Measurements from ENCODE around the gene WSB1. TPM values are rescaled to one million over a fixed set of nuclear protein-coding genes. Genes with fewer than 3 reads are reported as not detected.

Gene WSB1
- total and polyA plus RNA-seq, 2 experiments from 2014 or later, result 101 to 108 TPM

DNA sequence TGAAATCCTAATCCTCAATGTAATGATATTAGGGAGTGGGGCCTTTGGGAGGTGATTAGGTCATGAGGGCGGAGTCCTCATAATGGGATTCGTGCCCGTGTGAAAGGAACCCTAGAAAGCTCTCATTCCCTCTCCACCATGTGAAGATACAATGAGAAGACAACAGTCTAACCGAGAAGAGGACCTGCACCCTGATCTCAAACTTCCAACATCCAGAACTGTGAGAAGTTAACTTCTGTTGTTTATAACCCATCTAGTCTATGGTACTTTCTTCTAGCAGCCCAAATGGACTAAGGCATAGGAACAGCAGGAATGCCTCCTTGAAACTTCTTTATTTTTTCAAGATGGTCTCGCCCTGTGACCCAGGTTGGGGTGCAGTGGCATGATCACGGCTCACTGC, 24.7 kb downstream of the WSB1 start (continued):
- TF ChIP-seq STAT1 (IDR thresholded peaks at IDR 0.05; ENCODE audit: unreplicated experiment) (no peak), EZH2phosphoT487 (IDR thresholded peaks at IDR 0.05; ENCODE audit: unreplicated experiment) (no peak), NANOG (IDR thresholded peaks at IDR 0.05; ENCODE audit: borderline replicate concordance) (no peak)
- TF ChIP-seq, protein P1, sequence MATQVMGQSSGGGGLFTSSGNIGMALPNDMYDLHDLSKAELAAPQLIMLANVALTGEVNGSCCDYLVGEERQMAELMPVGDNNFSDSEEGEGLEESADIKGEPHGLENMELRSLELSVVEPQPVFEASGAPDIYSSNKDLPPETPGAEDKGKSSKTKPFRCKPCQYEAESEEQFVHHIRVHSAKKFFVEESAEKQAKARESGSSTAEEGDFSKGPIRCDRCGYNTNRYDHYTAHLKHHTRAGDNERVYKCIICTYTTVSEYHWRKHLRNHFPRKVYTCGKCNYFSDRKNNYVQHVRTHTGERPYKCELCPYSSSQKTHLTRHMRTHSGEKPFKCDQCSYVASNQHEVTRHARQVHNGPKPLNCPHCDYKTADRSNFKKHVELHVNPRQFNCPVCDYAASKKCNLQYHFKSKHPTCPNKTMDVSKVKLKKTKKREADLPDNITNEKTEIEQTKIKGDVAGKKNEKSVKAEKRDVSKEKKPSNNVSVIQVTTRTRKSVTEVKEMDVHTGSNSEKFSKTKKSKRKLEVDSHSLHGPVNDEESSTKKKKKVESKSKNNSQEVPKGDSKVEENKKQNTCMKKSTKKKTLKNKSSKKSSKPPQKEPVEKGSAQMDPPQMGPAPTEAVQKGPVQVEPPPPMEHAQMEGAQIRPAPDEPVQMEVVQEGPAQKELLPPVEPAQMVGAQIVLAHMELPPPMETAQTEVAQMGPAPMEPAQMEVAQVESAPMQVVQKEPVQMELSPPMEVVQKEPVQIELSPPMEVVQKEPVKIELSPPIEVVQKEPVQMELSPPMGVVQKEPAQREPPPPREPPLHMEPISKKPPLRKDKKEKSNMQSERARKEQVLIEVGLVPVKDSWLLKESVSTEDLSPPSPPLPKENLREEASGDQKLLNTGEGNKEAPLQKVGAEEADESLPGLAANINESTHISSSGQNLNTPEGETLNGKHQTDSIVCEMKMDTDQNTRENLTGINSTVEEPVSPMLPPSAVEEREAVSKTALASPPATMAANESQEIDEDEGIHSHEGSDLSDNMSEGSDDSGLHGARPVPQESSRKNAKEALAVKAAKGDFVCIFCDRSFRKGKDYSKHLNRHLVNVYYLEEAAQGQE (IDR thresholded peaks at IDR 0.05; ENCODE audit: unreplicated experiment), result no peak

DNA sequence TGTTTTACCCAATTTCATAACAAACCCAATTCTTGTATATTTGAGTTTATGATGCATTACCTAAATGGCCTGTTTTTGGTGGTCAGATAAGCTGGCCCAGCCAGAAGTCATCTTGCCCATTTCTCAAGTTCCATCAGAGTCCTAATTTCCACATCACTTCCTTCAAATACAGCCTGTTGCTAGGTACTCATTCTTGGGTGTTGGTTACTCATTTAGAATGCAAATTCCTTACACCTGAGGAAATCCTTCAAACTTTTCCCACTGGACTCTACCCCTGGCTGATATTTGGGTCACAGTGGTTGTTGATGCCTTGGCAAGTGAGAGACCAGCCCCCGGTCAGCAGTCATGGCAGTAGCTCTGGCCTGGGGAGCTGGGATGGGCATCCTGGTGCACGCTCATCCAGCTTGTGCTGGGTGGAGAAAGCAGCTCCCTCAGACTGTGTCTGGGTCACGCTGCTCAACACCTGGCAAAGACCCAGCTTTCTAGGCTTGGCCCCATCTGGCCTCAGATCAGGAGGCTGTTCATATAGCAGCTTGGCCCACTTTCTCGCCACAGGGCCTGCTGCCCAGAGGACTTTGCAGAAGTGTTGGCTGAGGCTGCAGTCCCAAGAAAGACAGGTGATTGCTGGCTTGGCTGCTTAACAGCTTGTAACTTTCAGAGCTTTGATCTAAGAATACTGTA, 25.8 kb downstream of the WSB1 start:
- no peak overlapping the region for H3K4me3 ChIP-seq
- H3K9me3 Mint-ChIP-seq, result no peaks in the 10 kb centered on the region
- DNase-seq (ENCODE audit: low spot score) (no peak), ATAC-seq (no peak)
- peaks cover 6% of the 10 kb centered on the region; the same call in 1 of the 2 replicates for H3K9me2 ChIP-seq (ENCODE audit: insufficient read depth)
- no peak overlapping the region for H3K27ac ChIP-seq (ENCODE audit: low read depth)
- peaks cover 38% of the 10 kb centered on the region for H3K36me3 Mint-ChIP-seq (ENCODE audit: low read depth)
- no peaks in the 10 kb centered on the region for H3K27me3 ChIP-seq (ENCODE audit: insufficient read depth)
- no peak overlapping the region for H3K27ac Mint-ChIP-seq
- no peaks in the 10 kb centered on the region for H3K4me1 ChIP-seq (ENCODE audit: insufficient read depth)
- H3K4me1 Mint-ChIP-seq, result peaks cover 10% of the 10 kb centered on the region; the same call in 2 of the 3 replicates
- H3K4me2 ChIP-seq, result no peak overlapping the region
- no peaks in the 10 kb centered on the region for H3K79me2 ChIP-seq (replicated peaks; ENCODE audit: insufficient read depth)
- no peak overlapping the region for H2AFZ ChIP-seq
- H3K36me3 ChIP-seq (ENCODE audit: insufficient read depth), result peaks cover 17% of the 10 kb centered on the region
- H4K20me1 ChIP-seq (replicated peaks; ENCODE audit: insufficient read depth), result no peaks in the 10 kb centered on the region
- H3K27me3 Mint-ChIP-seq (ENCODE audit: insufficient read depth, low read depth, poor library complexity), result peaks cover 2% of the 10 kb centered on the region
- no peaks in the 10 kb centered on the region for H3F3A ChIP-seq (replicated peaks; ENCODE audit: low read depth)
- H3K4me3 Mint-ChIP-seq, result no peak overlapping the region
- TF ChIP-seq EZH2phosphoT487 (IDR thresholded peaks at IDR 0.05; ENCODE audit: unreplicated experiment) (no peak), JUNB (IDR thresholded peaks at IDR 0.05; ENCODE audit: unreplicated experiment) (no peak), CREB1 (CRISPR knock-in tag; IDR thresholded peaks at IDR 0.05; ENCODE audit: low read depth) (no peak), POLR2AphosphoS5 (IDR thresholded peaks at IDR 0.05; ENCODE audit: low read depth) (no peak)
- TF ChIP-seq, protein P2, sequence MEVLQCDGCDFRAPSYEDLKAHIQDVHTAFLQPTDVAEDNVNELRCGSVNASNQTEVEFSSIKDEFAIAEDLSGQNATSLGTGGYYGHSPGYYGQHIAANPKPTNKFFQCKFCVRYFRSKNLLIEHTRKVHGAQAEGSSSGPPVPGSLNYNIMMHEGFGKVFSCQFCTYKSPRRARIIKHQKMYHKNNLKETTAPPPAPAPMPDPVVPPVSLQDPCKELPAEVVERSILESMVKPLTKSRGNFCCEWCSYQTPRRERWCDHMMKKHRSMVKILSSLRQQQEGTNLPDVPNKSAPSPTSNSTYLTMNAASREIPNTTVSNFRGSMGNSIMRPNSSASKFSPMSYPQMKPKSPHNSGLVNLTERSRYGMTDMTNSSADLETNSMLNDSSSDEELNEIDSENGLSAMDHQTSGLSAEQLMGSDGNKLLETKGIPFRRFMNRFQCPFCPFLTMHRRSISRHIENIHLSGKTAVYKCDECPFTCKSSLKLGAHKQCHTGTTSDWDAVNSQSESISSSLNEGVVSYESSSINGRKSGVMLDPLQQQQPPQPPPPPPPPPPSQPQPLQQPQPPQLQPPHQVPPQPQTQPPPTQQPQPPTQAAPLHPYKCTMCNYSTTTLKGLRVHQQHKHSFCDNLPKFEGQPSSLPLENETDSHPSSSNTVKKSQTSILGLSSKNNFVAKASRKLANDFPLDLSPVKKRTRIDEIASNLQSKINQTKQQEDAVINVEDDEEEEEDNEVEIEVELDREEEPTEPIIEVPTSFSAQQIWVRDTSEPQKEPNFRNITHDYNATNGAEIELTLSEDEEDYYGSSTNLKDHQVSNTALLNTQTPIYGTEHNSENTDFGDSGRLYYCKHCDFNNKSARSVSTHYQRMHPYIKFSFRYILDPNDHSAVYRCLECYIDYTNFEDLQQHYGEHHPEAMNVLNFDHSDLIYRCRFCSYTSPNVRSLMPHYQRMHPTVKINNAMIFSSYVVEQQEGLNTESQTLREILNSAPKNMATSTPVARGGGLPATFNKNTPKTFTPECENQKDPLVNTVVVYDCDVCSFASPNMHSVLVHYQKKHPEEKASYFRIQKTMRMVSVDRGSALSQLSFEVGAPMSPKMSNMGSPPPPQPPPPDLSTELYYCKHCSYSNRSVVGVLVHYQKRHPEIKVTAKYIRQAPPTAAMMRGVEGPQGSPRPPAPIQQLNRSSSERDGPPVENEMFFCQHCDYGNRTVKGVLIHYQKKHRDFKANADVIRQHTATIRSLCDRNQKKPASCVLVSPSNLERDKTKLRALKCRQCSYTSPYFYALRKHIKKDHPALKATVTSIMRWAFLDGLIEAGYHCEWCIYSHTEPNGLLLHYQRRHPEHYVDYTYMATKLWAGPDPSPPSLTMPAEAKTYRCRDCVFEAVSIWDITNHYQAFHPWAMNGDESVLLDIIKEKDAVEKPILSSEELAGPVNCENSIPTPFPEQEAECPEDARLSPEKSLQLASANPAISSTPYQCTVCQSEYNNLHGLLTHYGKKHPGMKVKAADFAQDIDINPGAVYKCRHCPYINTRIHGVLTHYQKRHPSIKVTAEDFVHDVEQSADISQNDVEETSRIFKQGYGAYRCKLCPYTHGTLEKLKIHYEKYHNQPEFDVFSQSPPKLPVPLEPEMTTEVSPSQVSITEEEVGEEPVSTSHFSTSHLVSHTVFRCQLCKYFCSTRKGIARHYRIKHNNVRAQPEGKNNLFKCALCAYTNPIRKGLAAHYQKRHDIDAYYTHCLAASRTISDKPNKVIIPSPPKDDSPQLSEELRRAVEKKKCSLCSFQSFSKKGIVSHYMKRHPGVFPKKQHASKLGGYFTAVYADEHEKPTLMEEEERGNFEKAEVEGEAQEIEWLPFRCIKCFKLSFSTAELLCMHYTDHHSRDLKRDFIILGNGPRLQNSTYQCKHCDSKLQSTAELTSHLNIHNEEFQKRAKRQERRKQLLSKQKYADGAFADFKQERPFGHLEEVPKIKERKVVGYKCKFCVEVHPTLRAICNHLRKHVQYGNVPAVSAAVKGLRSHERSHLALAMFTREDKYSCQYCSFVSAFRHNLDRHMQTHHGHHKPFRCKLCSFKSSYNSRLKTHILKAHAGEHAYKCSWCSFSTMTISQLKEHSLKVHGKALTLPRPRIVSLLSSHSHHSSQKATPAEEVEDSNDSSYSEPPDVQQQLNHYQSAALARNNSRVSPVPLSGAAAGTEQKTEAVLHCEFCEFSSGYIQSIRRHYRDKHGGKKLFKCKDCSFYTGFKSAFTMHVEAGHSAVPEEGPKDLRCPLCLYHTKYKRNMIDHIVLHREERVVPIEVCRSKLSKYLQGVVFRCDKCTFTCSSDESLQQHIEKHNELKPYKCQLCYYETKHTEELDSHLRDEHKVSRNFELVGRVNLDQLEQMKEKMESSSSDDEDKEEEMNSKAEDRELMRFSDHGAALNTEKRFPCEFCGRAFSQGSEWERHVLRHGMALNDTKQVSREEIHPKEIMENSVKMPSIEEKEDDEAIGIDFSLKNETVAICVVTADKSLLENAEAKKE (CRISPR knock-in tag; IDR thresholded peaks at IDR 0.05), result no peak
- TF ChIP-seq, protein P3, sequence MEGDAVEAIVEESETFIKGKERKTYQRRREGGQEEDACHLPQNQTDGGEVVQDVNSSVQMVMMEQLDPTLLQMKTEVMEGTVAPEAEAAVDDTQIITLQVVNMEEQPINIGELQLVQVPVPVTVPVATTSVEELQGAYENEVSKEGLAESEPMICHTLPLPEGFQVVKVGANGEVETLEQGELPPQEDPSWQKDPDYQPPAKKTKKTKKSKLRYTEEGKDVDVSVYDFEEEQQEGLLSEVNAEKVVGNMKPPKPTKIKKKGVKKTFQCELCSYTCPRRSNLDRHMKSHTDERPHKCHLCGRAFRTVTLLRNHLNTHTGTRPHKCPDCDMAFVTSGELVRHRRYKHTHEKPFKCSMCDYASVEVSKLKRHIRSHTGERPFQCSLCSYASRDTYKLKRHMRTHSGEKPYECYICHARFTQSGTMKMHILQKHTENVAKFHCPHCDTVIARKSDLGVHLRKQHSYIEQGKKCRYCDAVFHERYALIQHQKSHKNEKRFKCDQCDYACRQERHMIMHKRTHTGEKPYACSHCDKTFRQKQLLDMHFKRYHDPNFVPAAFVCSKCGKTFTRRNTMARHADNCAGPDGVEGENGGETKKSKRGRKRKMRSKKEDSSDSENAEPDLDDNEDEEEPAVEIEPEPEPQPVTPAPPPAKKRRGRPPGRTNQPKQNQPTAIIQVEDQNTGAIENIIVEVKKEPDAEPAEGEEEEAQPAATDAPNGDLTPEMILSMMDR (conservative IDR thresholded peaks at IDR 0.05; ENCODE audit: low read depth in 2 of 2), result no peak
- TF ChIP-seq, protein P1 (IDR thresholded peaks at IDR 0.05; ENCODE audit: unreplicated experiment), result no peak

Data from GM23338 (cell line).